Superior temporal gyrus (tissue), 1 donor: ENCODE results near the gene KDM2B.

Experiments used
- DNase-seq: peaks from one replicate; pipeline ENCODE4 v3.0.0-alpha.2; 2016; ENCODE audit errors: extremely low spot score

KDM2B gene

DNA sequence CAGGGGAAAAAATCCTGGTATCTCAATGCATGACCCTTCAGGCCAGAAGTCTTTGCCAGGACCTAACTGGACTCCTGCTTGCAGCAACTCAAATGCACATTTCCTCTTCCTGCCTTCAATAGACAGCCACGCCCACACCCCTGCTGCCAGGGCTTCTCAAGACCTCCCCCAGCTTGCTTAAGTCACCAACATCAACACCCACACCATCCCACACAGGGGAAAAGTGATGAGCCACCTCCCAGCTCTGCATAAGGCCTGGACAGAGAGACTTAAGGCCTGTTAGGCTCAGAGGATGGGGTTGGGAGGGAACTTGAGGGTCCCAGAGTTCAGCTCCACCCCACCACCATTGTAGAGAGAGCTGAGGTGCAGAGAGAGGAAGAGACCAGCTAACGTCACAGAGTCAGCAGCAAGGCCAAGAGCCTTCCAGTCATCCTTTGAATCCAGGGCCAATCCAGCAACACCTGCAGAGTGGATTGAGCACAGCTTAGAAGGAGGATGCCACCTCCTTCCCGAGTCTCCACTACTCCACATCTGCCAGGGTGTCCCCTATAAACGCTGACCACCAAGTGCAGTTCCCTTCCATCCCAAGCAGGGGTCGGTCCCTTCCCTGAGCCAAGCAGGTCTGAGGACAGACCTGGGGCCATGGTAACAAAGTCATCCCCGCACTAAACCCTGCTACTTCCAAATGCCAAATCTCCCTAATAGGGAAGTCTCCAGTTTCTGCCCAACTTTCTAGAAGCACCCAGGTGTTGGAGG, 50.0 kb downstream of the KDM2B start:
- DNase-seq: no peak

GRCh38 chr12:121529184-121529583, 51.6 kb downstream of the KDM2B start:
- no peak for DNase-seq

DNA sequence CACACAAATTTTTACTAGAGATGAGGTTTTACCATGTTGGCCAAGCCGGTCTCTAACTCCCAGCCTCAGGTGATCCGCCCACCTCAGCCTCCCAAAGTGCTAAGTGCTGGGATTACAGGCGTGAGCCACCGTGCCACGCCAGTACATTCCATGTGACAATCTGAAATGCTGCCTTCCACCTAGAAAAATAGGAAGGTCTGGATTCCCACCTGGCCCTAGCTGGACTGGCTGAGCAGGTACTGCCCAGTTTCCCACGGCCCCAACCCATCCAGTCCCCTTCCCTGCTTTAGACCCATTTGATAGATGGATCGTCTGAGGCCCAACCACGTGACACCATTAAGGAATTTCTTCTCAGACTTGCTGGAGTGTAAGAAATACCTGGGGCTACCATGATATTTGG, 55.4 kb downstream of the KDM2B start:
- DNase-seq: no peak

- DNase-seq: peak; percentile 62
Observed at GRCh38 chr12:121524196-121524916, 56.5 kb downstream of the KDM2B start.

DNA sequence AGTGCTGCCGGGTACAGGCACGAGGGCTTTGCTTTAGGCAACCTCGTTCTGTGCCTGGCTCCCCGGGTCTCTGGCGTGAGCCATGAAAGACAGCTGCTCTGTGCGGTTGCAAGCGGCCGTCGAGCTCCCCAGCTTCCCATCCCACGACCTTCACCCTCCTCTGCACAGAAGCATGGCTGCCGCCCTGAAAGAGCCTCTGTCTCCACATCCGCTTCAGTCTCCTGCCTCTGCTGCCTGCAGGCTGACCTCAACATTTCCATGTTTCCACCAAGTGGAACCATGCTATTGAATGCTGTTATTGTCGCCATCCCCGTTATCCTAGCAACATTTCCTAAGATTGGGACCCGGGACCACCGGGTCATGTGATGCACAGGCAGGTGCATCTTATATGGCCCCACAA, 57.1 kb downstream of the KDM2B start:
- DNase-seq: peak; percentile 64

GRCh38 chr12:121522971-121523370, 57.9 kb downstream of the KDM2B start:
- DNase-seq: no peak

DNA sequence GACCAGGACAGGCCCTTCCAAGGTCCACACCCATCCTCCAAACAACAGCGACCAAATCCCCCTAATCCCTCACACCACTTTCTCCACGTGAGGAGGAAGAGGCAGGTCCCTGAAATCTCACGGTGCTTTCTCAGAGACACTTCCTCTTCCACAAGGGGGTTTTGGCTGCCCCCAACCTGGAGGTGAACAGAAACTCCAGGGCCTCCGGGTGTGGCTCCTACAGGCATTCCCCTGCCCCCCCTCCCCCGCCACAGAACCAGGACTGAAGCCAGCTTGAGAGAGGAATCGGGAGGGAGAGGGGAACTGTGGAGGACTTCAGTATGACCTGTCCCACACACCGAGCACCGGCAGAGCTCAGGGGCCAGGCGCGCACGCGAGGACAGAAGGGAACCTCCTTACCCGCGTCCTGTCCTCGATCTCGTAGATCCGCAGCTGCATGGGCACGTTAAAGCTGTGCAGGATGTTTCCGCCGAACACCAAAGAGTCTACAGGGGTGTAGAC, 60.2 kb downstream of the KDM2B start:
- DNase-seq: no peak

DNA sequence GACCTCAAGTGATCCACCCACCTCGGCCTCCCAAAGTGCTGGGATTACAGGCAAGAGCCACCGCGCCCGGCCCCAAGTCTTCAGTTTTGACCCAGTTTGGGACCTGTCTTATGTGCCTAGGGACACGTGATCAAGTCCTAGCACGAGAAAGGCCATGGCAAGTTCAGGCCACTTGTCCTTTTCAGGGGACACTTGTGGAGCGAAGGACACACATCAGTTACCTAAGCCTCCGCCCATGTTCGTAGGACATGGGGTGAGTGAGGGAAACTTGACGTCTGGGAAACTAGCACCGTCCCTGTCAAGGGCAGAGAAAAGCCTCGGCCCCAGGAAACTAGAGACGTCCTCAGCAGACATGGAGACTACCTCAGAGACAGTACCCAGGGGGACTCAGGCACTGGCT, 60.7 kb downstream of the KDM2B start:
- DNase-seq: no peak

DNA sequence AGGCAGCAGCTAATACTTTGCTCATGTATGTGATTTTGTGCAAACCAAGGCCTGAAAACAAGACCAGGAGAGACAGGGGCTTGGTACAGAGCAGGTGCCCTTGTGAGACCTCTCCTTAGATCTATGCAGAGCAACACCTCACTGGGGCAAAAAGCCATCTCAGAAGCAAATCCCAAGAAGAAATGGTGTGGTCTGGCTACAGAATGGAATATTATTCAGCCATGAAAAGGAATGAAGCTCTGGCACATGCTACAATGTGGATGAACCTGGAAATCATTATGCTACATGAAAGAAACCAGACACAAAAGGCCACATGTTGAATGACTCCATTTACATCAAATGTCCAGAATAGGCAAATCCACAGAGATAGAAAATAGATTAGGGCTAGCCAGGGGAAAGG, 61.6 kb downstream of the KDM2B start:
- DNase-seq: no peak

DNA sequence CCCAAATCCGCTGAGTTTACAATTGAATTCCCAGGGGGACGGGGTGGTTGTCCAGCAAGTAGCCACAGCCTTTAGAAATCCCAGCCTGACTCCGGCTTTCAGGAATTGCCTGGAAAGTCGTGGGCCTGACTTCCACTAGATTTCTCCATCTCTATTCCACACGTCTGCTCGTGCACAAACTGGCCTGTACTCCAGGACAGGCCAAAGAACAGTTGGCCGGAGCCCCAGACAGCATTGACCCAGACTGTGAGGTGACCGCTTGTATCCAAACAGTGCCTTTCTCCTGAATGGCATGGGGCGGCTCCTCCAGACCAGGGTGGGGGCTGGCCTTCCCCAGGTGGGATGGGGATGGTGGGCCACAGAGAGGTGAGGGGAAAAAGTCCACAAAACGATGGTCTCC, 62.2 kb downstream of the KDM2B start:
- no peak for DNase-seq

DNA sequence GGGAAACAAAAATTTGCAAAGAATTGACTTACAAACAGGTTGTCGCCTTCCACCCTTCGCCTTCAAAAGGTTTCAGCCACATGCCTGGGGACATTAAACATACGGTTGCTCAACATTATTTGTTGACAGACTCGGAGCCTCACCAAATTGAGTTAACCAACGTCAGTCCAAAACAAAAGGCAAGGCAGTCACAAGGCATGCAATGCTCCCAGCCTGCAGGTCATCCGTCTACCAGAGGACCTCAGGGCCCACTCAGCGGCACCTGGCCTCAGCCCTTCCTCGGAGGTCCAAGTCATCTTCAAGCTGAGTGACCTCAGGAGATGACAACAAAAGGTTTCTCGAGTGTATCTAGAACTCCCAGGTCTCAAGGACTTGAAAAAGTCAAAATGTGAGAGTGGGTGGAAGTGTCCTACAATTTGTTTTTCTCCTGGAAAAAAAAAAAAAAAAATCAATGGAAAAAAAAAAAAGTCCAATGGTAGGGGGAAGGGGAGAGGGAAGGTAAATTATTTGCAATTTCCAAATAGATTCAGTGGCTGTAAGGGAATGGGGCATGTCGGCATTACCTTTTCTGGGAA, 64.3 kb downstream of the KDM2B start:
- DNase-seq: no peak

DNA sequence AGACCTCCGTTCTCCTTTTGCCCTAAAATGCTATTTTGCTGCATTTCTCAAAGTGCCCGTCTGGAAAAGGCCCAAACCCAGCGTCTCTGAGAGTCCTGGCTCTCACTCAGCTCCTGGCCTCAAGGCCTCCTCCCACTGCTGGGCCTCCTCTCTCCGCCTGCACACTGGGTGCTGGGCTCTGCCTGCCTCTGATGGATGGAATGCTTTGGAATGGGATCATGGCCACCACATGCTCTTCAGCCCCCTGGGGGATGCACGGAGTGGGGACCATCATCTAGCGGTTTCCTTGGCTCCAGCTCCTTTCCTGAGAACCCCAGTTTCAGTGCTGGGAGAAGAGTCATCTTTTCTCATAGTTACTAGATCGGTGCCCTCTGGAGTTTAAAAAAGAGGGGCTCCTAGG, 65.2 kb downstream of the KDM2B start:
- no peak for DNase-seq

GRCh38 chr12:121514184-121514742, 66.6 kb downstream of the KDM2B start:
- no peak for DNase-seq

GRCh38 chr12:121513464-121514183, 67.2 kb downstream of the KDM2B start:
- no peak for DNase-seq

DNA sequence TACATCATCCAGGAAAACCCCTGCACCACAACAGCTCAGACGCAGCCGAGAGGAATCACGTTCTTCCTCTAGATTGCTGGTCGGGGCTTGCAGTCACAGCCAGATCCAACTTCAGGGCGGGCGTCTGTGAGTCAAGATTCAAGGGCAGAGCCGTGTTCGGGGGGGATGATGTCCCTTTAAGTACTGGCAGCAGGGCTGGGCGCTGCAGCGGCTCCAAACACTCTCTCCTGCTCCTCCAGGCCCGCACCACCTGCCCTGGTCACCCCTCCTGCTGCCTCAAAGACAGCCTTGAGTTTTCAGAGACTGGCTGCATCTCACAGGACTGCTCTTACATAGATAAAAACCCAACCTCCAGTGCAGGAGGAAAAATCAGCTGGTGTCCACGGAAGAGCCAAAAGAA, 68.3 kb downstream of the KDM2B start:
- no peak for DNase-seq

GRCh38 chr12:121511916-121512315, 68.9 kb downstream of the KDM2B start:
- no peak for DNase-seq

- DNase-seq: no peak
Observed at GRCh38 chr12:121509339-121509738, 71.5 kb downstream of the KDM2B start.

GRCh38 chr12:121508533-121508932, 72.3 kb downstream of the KDM2B start:
- no peak for DNase-seq

DNA sequence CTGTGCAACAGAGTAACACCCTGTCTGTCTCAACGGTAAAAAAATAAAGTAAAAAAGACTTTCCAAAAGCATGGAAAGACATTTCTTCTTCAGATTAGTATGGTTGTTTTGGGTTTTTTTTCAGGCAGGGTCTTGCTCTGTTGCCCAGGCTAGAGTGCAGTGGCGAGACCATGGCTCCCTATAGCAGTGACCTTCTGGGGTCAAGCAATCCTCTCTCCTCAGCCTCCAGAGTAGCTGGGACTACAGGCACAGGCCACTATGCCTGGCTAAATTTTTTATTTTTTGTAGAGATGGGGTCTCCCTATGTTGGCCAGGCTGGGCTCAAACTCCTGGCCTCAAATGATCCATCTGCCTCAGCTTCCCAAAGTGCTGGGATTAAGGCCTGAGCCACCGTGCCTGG, 72.8 kb downstream of the KDM2B start:
- DNase-seq: no peak

GRCh38 chr12:121507245-121507644, 73.6 kb downstream of the KDM2B start:
- DNase-seq: no peak

GRCh38 chr12:121505513-121505912, 75.3 kb downstream of the KDM2B start:
- DNase-seq: no peak

DNA sequence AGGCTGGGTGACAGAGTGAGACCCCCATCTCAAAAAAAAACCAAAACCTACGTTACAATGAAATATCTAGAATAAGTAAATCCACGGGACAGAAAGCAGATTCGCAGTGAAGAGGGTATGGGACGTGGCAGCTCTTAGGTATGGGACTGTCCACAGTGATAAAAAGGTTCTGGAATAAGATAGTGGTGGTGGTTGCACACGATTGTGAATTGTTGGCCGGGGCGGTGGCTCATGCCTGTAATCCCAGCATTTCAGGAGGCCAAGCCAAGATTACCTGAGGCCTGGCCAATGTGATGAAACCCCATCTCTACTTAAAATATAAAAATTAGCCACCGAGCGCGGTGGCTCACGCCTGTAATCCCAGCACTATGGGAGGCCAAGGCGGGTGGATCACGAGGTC, 76.3 kb downstream of the KDM2B start:
- DNase-seq: no peak
